T47D (cell line): Measurements from ENCODE around the gene GNPDA2.

Experiments used
- DNase-seq, 2 experiments: peaks; one replicate each; pipeline versions ENCODE4 v3.0.0 to v3.0.0-alpha.2; 2011 to 2012; ENCODE audit warnings: low read depth in 1 of 2, low spot score in 1 of 2
- JUND ChIP-seq: IDR thresholded peaks from 2 replicates; pipeline ENCODE4 v1.6.1; 2012; ENCODE audit warnings: low read depth
- in situ Hi-C: cut with HindIII; loops from 2 replicates; pipeline ENCODE4 v1.10.0; 2016; ENCODE audit warnings: low sequenced_read_pairs, low pct_unique_long_range_greater_than_20kb

Gene GNPDA2

GRCh38 chr4:44725726-44726037 lies 674 bp downstream of the GNPDA2 start:
- no peak for TF ChIP-seq JUND
- peak in 1 of 2 experiments; percentile 3 for DNase-seq
- in situ Hi-C loops = no loop called here

DNA sequence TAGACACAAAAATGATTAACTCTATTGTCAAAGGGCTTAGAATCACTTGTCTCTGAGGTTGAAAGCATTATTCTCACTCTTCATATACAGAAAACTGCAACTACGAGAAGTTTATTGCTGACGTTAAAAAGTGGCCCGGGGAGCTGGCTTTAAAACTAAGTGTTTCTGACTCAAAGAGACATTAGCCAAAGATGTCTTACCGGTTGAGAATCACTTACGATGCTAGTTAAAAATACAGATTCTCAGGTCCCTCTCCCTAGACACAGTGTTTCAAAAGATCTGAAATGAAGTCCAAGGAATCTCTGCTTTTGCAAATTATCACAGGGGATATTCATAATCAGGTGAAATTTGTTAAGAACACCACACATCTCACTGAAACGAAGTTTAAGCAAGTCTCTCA lies 1.2 kb downstream of the GNPDA2 start:
- no peak for DNase-seq
- TF ChIP-seq JUND = no peak
- in situ Hi-C loops = no loop called here

DNA sequence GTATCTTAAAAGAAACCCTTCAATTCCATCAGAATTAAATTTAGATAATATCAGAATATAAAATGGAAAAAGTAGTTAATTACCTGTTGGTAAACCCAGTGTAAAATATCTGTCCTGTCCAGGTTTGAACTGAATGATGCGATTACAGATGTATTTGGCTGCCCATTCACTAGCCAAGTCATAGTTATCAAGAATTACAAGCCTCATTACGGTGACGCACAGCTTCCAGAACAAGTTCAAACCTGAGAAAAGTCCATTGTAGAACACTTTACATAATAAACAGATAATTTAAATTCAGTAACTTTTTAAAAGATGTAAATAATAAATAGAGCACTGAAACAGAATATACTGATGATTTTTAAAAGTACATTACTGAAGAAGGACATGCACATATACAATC lies 4.4 kb downstream of the GNPDA2 start:
- in situ Hi-C loops = no loop called here
- DNase-seq = no peak
- TF ChIP-seq JUND = no peak

- no peak for DNase-seq
- in situ Hi-C loops = no loop called here
- no peak for TF ChIP-seq JUND
Observed at GRCh38 chr4:44720371-44720770, 6.0 kb downstream of the GNPDA2 start.

- in situ Hi-C loops = no loop called here
- DNase-seq = no peak
- no peak for TF ChIP-seq JUND
Observed at GRCh38 chr4:44716597-44716996, 9.8 kb downstream of the GNPDA2 start.

DNA sequence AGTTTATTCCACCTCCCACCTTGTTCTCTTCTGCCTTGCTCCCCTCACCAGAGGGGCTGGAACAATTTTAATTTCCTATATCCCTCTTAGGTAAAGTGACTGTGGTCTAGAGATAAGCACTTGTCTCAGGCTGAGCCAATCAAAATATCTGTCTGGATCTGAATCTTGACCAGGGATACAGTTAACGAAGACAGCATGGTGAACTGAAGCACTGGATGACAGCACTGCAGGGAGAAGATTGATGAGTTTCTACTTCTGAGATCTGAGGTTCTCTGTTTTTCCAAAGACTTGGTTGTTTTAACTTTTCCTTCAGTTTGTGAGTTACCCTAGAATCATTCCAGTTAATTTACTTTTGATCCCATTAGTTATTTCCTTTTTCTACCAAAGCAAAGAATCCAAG lies 13.2 kb downstream of the GNPDA2 start:
- DNase-seq = no peak
- in situ Hi-C loops = no loop called here

DNA sequence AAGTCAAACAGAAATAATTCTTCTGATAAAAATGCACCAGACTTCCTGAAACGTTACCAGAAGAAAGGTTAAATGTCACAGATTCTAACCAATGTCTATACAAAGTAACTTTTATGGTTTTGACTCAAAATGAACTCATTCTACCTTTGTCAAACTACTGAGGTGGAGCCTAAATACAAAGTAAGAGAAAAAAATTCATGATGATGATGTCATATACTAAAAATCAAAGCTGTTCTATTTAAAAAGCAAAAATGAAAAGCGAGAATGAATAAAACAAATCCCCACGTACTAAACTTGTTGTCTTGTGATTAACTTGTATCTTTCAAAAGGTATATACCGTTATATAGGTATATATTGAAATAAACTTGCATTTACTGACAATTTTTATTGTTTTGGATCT lies 21.7 kb downstream of the GNPDA2 start:
- TF ChIP-seq JUND = no peak
- DNase-seq = no peak
- in situ Hi-C loops = no loop called here

More for the DNA sequence above, 13.2 kb downstream of the GNPDA2 start:
- TF ChIP-seq JUND = no peak

DNA sequence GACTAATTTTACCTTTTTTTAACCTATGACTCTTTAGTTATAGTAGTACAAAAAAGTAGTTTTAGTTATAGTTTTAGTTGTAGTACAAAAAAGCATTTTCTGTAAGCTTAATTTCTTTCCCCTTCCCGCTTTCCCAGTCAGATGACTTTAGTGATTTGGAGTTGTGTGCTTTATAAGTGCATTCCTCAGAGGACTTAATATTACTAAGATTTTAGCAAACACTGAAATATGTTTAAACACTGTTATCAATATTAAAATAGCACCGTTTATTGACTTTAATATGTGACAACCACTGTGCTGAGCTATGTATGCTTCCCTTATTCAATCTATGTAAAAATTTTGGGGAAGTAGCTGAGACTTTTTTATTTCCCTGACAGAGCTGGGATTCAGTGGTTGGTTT lies 25.3 kb downstream of the GNPDA2 start:
- TF ChIP-seq JUND = no peak
- in situ Hi-C loops = no loop called here
- DNase-seq = no peak

DNA sequence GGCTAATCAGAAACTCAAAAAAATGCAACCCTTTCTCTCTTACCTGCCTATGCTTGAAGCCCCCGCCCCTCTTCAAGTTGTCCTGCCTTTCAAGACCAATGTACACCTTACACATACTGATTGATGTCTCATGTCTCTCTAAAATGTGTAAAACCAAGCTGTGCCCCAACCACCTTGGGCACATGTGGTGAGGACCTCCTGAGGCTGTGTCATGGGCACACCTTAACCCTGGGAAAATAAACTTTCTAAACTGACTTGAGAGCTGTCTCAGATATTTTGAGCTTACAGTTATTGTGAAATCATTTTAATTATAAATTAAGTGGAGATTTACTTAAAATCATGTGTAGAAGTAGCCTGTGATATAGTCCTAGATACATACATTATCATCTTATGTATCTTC lies 25.9 kb downstream of the GNPDA2 start:
- in situ Hi-C loops = no loop called here
- no peak for DNase-seq
- TF ChIP-seq JUND = no peak

- DNase-seq = no peak
- no peak for TF ChIP-seq JUND
- in situ Hi-C loops = no loop called here
Observed at GRCh38 chr4:44684648-44685047, 41.7 kb downstream of the GNPDA2 start.

DNA sequence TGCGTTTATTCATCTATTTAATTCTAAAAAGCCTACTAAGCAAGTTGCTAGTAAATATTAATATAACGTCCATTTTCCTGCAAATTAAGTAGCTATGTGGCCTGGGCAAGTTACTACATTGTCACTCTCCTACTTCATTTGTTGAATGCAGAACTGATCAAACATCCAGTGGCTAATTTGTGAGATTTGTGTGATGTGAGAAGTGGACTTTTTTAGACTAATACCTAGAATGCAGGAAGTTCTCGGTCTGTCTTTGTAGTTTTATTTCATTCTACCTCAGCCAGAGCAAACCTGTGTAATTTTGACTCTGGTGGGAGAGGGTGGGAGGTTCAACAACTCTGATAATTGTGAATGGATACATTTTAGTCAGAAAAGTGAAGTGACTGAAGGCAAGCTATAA lies 47.3 kb downstream of the GNPDA2 start:
- DNase-seq = peak in 1 of 2 experiments; percentile 1
- in situ Hi-C loops = no loop called here
- TF ChIP-seq JUND = no peak

- in situ Hi-C loops = no loop called here
- peak; percentile 77 to 91 for DNase-seq
- TF ChIP-seq JUND = no peak
Observed at GRCh38 chr4:44678094-44679041, 48.0 kb downstream of the GNPDA2 start, which contains the start of gene GUF1. TSS of gene GUF1 (plus strand) at chr4:44678420. CDS start at chr4:44678623, 203 bp downstream.

DNA sequence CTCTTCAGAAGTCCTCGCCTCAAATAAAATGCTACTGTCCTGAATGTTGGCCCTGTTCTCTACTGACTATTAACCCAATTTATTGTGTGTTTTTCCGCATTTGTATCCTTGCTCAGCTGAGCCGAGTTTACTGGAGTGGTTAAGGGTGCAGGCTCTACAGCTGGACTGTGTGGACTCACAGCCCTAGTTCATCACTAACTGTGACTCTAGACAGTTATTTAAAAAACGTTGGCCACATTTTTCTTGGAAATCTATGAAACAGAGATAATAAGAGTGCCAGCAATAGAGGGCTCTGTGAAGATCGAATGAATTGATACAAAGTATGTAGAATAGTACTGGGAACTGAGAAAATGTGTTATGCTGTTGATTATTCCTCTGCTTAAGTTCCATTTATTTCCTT lies 51.0 kb downstream of the GNPDA2 start:
- no peak for DNase-seq
- in situ Hi-C loops = no loop called here
- no peak for TF ChIP-seq JUND

DNA sequence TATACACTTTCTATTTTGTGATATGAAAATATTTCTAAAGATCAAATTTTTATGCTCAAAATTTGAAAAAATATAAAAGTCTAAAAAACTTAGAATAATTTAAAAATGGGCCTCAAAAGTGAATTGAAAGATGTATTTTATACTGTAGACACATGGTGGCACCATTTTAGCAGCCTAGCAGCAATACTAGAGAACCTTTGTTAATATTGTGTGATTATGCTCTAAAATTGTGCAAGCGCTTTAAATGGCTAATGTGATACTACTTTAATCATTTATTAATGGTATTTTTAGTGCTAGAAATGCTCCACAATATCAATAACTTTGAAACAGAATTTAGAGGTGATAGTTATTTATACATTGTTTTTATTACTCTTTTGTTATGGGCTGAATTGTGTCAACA lies 51.9 kb downstream of the GNPDA2 start:
- in situ Hi-C loops = no loop called here
- TF ChIP-seq JUND = no peak
- no peak for DNase-seq
